SK-N-SH treated with all-trans-retinoic acid at 6 μM for 48 hours (cell line): ENCODE data around the gene TMEM184A.

Source experiments
- GLIS3 ChIP-seq: fragments of 250-450 bp; sonication (Bioruptor Pico); IDR thresholded peaks from 2 replicates; pipeline ENCODE4 v1.5.0; 2020; ENCODE audit warnings: mild to moderate bottlenecking, moderate library complexity
- PATZ1 ChIP-seq: fragments of 250-450 bp; sonication (Bioruptor Pico); IDR thresholded peaks from 2 replicates; pipeline ENCODE4 v1.8.0; 2020; ENCODE audit warnings: mild to moderate bottlenecking, moderate library complexity, borderline replicate concordance
- RARB ChIP-seq: fragments of 250-450 bp; sonication (Bioruptor Pico); IDR thresholded peaks from 2 replicates; pipeline ENCODE4 v1.8.0; 2021; ENCODE audit warnings: mild to moderate bottlenecking, moderate library complexity
- SNAI2 ChIP-seq: fragments of 250-450 bp; sonication (Bioruptor Pico); IDR thresholded peaks from 2 replicates; pipeline ENCODE4 v1.5.0; 2020; ENCODE audit warnings: mild to moderate bottlenecking, moderate library complexity
- TCF4 ChIP-seq: fragments of 250-450 bp; sonication (Bioruptor Pico); IDR thresholded peaks from 2 replicates; pipeline ENCODE4 v1.8.0; 2021; ENCODE audit warnings: mild to moderate bottlenecking, moderate library complexity, borderline replicate concordance
- TOX ChIP-seq: fragments of 250-450 bp; sonication (Bioruptor Pico); IDR thresholded peaks from 2 replicates; pipeline ENCODE4 v1.8.0; 2021; ENCODE audit warnings: mild to moderate bottlenecking, moderate library complexity, borderline replicate concordance
- ZFP3 ChIP-seq: fragments of 250-450 bp; sonication (Bioruptor Pico); IDR thresholded peaks from 2 replicates; pipeline ENCODE4 v1.5.0; 2020; ENCODE audit warnings: mild to moderate bottlenecking, moderate library complexity
- ZNF565 ChIP-seq: fragments of 450-650 bp; formaldehyde crosslinking; conservative IDR thresholded peaks from 2 replicates; pipeline ENCODE4 v1.5.0; 2020; ENCODE audit warnings: low read depth, mild to moderate bottlenecking, moderate library complexity
- ZNF8 ChIP-seq: fragments of 450-650 bp; formaldehyde crosslinking; IDR thresholded peaks from 2 replicates; pipeline ENCODE4 v1.5.0; 2020; ENCODE audit warnings: mild to moderate bottlenecking, moderate library complexity
- TF ChIP-seq, protein P1 (sequence below): fragments of 250-450 bp; sonication (Bioruptor Pico); IDR thresholded peaks from 2 replicates; pipeline ENCODE4 v1.5.1; 2021; ENCODE audit warnings: mild to moderate bottlenecking, moderate library complexity

DNA sequence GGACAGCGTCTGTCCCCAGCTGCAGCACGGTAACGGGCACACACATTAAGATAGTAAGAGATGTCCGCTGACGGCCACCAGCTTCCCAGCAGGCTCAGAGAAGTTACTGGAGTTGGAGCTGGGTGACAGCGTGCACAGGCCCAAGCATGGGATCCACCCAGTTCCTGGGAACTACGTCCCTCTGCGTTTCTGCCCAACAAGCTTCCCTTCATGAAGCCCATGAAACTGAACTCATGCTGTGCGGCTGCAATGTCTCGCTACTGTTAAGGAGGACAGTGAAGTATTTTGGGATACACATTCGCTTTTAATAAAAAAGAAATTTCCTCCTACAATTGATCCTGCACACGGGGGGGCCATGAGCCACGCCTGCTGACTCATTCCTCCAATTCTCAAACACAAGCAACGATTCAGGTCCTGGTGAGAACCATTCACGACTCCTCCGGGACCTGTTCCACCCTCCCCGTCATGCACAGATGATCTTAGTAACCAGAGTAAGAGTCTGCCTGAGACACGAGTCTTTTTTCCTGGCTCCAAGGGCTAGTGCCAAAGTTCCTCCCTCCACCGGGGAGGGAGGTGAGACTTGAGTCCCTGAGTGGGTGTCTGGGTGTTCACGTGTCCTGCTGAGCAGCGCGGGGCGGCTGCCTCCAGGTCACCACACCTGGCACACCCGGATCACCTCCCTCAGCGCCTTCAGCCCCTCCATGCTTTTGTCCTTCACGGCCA, 11.2 kb upstream of the TMEM184A start:
- TF ChIP-seq ZFP3 (CRISPR knock-in tag) (no peak), TOX (CRISPR knock-in tag) (no peak), PATZ1 (CRISPR knock-in tag) (no peak), TCF4 (CRISPR knock-in tag) (no peak), ZNF565 (CRISPR knock-in tag) (no peak), SNAI2 (CRISPR knock-in tag) (no peak), RARB (CRISPR knock-in tag) (no peak), ZNF8 (CRISPR knock-in tag) (no peak), GLIS3 (CRISPR knock-in tag) (no peak)
- TF ChIP-seq, protein P1, sequence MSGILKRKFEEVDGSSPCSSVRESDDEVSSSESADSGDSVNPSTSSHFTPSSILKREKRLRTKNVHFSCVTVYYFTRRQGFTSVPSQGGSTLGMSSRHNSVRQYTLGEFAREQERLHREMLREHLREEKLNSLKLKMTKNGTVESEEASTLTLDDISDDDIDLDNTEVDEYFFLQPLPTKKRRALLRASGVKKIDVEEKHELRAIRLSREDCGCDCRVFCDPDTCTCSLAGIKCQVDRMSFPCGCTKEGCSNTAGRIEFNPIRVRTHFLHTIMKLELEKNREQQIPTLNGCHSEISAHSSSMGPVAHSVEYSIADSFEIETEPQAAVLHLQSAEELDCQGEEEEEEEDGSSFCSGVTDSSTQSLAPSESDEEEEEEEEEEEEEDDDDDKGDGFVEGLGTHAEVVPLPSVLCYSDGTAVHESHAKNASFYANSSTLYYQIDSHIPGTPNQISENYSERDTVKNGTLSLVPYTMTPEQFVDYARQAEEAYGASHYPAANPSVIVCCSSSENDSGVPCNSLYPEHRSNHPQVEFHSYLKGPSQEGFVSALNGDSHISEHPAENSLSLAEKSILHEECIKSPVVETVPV = no peak
